Aorta (tissue), 5 donors: ENCODE measurements around the gene CEP112. TPM values are rescaled to one million over a fixed set of nuclear protein-coding genes. Genes with fewer than 3 reads are reported as not detected.

Experiments
- ATAC-seq: fragments of 200-7000 bp; cut with Tn5 transposase; one replicate; pipeline ENCODE4 v1.9.1; 2022; ENCODE audit warnings: moderate library complexity; ENCODE audit not compliant: low FRiP score
- DNase-seq, 2 donors: peaks; one replicate each; pipeline ENCODE4 v3.0.0-alpha.2; 2020
- H3K27ac ChIP-seq, 2 donors: one replicate each; pipeline ENCODE4 v1.5.1; 2013; ENCODE audit warnings: low read length in 2 of 2, mild to moderate bottlenecking in 2 of 2, moderate library complexity in 2 of 2, control low read depth in 1 of 2, inconsistent platforms in 1 of 2, low read depth in 1 of 2
- H3K27me3 ChIP-seq, 2 donors: one replicate each; pipeline ENCODE4 v1.6.1; 2013; ENCODE audit warnings: control low read depth in 1 of 2, low read length in 1 of 2, mild to moderate bottlenecking in 1 of 2, moderate library complexity in 1 of 2; ENCODE audit not compliant: insufficient read depth in 2 of 2, control insufficient read depth in 1 of 2
- H3K36me3 ChIP-seq, 2 donors: one replicate each; pipeline ENCODE4 v1.6.1; 2013; ENCODE audit warnings: control low read depth in 1 of 2, low read length in 1 of 2, mild to moderate bottlenecking in 1 of 2; ENCODE audit not compliant: insufficient read depth in 2 of 2, control insufficient read depth in 1 of 2
- H3K4me1 ChIP-seq, 2 donors: one replicate each; pipeline ENCODE4 v1.6.1; 2013; ENCODE audit warnings: low read length in 2 of 2, control low read depth in 1 of 2, mild to moderate bottlenecking in 1 of 2, moderate library complexity in 1 of 2; ENCODE audit not compliant: insufficient read depth in 2 of 2, control insufficient read depth in 1 of 2
- H3K4me3 ChIP-seq, 2 donors: one replicate each; pipeline ENCODE4 v1.5.1; 2013; ENCODE audit warnings: low read length in 2 of 2, control low read depth in 1 of 2, mild to moderate bottlenecking in 1 of 2
- H3K9me3 ChIP-seq: one replicate; pipeline ENCODE4 v1.6.1; 2013; ENCODE audit warnings: mild to moderate bottlenecking, low read length; ENCODE audit not compliant: control insufficient read depth
- WGBS, 2 donors: extraction: QIAGEN DNeasy Blood & Tissue Kit; methylation state at CpG; one replicate each; pipeline ENCODE4 v1.1.7; 2013; 5-methylcytosine and 5-hydroxymethylcytosine counted together
- intact Hi-C, 2 donors: fragments of 100-400 bp; cut with DNase I; formaldehyde crosslinking; loops; one replicate each; pipeline versions ENCODE4 v1.14.2 to v1.15.0; 2022
- polyA plus RNA-seq, 2 donors: library from polyadenylated mRNA; stranded (reverse); fragments of 200-250 nt; gene quantifications; one replicate each; pipeline ENCODE4 v1.2.3, GENCODE V29; 2013
- total RNA-seq, 2 donors: library from RNA; stranded (reverse); fragmentation: NEBNext Ultra II Directional; extraction: Animal tissue kit (Norgen Biotek cat#: 25700); gene quantifications; one replicate each; pipeline ENCODE4 v1.2.1, GENCODE V29; 2021
- donor health status: healthy with polysubstance abuse.
- donor health status: Bipolar disorder and iron deficiency.
- donor health status: DM: no; HTN: no; CAD: no.
- donor health status: DM: no; HTN: no; CAD: no.
- donor health status: DM: yes; HTN: yes; CAD: no.

The CEP112 gene
- total and polyA plus RNA-seq, 4 donors: 17.5 to 47.5 (median 30.7) TPM

- intact Hi-C loops: no loop called here
- Histone ChIP-seq H3K27ac (no peak overlapping the region), H3K9me3 (no peaks in the 10 kb centered on the region), H3K4me3 (no peak overlapping the region), H3K4me1 (no peaks in the 10 kb centered on the region), H3K36me3 (no peaks in the 10 kb centered on the region), H3K27me3 (no peaks in the 10 kb centered on the region)
- WGBS, 2 donors: 95 to 97% methylated on average over 1 of the region's 1 CpG
- DNase-seq (no peak), ATAC-seq (no peak)
Observed at GRCh38 chr17:65942592-65942991, 249.3 kb downstream of the CEP112 start.

- H3K4me3 ChIP-seq: no peak overlapping the region
- WGBS, 2 donors: 74 to 83% methylated on average over 4 of the region's 4 CpGs
- H3K27ac ChIP-seq: no peak overlapping the region
- H3K4me1 ChIP-seq: no peaks in the 10 kb centered on the region
- no peak for ATAC-seq
- DNase-seq: no peak
- H3K27me3 ChIP-seq: no peaks in the 10 kb centered on the region
- H3K9me3 ChIP-seq: no peaks in the 10 kb centered on the region
- no peaks in the 10 kb centered on the region for H3K36me3 ChIP-seq
- intact Hi-C loops: no loop called here
Observed at GRCh38 chr17:65941356-65941899, 250.5 kb downstream of the CEP112 start.

- no peaks in the 10 kb centered on the region for H3K27me3 ChIP-seq
- H3K4me1 ChIP-seq: no peaks in the 10 kb centered on the region
- ATAC-seq: no peak
- H3K4me3 ChIP-seq: no peak overlapping the region
- intact Hi-C loops: no loop called here
- no peak for DNase-seq
- 92 to 95% methylated on average over 3 of the region's 3 CpGs for WGBS, 2 donors
- no peaks in the 10 kb centered on the region for H3K36me3 ChIP-seq
- H3K9me3 ChIP-seq: no peaks in the 10 kb centered on the region
- H3K27ac ChIP-seq: no peak overlapping the region
Observed at GRCh38 chr17:65936013-65936412, 255.9 kb downstream of the CEP112 start.

- no peaks in the 10 kb centered on the region for H3K27me3 ChIP-seq
- intact Hi-C loops: no loop called here
- H3K4me1 ChIP-seq: no peaks in the 10 kb centered on the region
- DNase-seq: no peak
- no peaks in the 10 kb centered on the region for H3K36me3 ChIP-seq
- WGBS, 2 donors: 93 to 97% methylated on average over 4 of the region's 4 CpGs
- no peak overlapping the region for H3K4me3 ChIP-seq
- ATAC-seq: no peak
- H3K9me3 ChIP-seq: no peaks in the 10 kb centered on the region
- H3K27ac ChIP-seq: no peak overlapping the region
Observed at GRCh38 chr17:65933290-65933689, 258.6 kb downstream of the CEP112 start.

GRCh38 chr17:65931246-65932149, 260.4 kb downstream of the CEP112 start:
- Histone ChIP-seq H3K27me3 (no peaks in the 10 kb centered on the region), H3K4me3 (no peak overlapping the region), H3K4me1 (no peaks in the 10 kb centered on the region), H3K36me3 (no peaks in the 10 kb centered on the region), H3K9me3 (no peaks in the 10 kb centered on the region), H3K27ac (peak overlapping the region in 1 of 2 donors; percentile 40)
- 6 to 38% methylated on average over 3 of the region's 3 CpGs for WGBS, 2 donors
- ATAC-seq (no peak), DNase-seq (no peak)
- intact Hi-C loops: no loop called here

GRCh38 chr17:65930140-65930730, 261.7 kb downstream of the CEP112 start:
- H3K27ac ChIP-seq: no peak overlapping the region
- no peaks in the 10 kb centered on the region for H3K36me3 ChIP-seq
- no peak overlapping the region for H3K4me3 ChIP-seq
- ATAC-seq (no peak), DNase-seq (no peak)
- peaks cover 0 to 2% of the 10 kb centered on the region in 2 donors for H3K4me1 ChIP-seq
- H3K9me3 ChIP-seq: no peaks in the 10 kb centered on the region
- no peaks in the 10 kb centered on the region for H3K27me3 ChIP-seq
- WGBS, 2 donors: 84 to 87% methylated on average over 2 of the region's 2 CpGs
- intact Hi-C loops: no loop called here

GRCh38 chr17:65926599-65926998, 265.3 kb downstream of the CEP112 start:
- no peaks in the 10 kb centered on the region for H3K27me3 ChIP-seq
- no peaks in the 10 kb centered on the region for H3K36me3 ChIP-seq
- no peak overlapping the region for H3K27ac ChIP-seq
- ATAC-seq (no peak), DNase-seq (no peak)
- intact Hi-C loops: no loop called here
- H3K9me3 ChIP-seq: no peaks in the 10 kb centered on the region
- 98 to 100% methylated on average over 5 of the region's 5 CpGs for WGBS, 2 donors
- H3K4me3 ChIP-seq: no peak overlapping the region
- peaks cover 0 to 2% of the 10 kb centered on the region in 2 donors for H3K4me1 ChIP-seq

- no peak for DNase-seq
- Histone ChIP-seq H3K4me1 (peaks cover 0 to 2% of the 10 kb centered on the region in 2 donors), H3K9me3 (no peaks in the 10 kb centered on the region), H3K4me3 (no peak overlapping the region), H3K27ac (peak overlapping the region in 1 of 2 donors; percentile 73), H3K27me3 (no peaks in the 10 kb centered on the region), H3K36me3 (no peaks in the 10 kb centered on the region)
- peak; percentile 46 for ATAC-seq
- WGBS, 2 donors: 41 to 46% methylated on average over 8 of the region's 8 CpGs
- intact Hi-C loops: no loop called here
Observed at GRCh38 chr17:65925606-65926307, 266.2 kb downstream of the CEP112 start.
